Stimulated activated effector memory CD8-positive, alpha-beta T cell treated with anti-CD3 and anti-CD28 coated beads, Interleukin-12 subunit alpha, Interleukin-12 subunit beta, amount 100 ng/mL, for 72 hours (primary cell): Measurements from ENCODE around the gene WNT9A.

ENCODE experiments used
- ATAC-seq: fragments of 150-1000 bp; cut with Tn5 transposase; 2 replicates; pipeline ENCODE4 v1.10.0; 2021
- DNase-seq, 2 donors: peaks; one replicate each; pipeline ENCODE4 v3.0.0; 2021 to 2022; ENCODE audit warnings: low spot score in 2 of 2
- H3K27ac Mint-ChIP-seq: one replicate; pipeline ENCODE4 v1.8.0; 2022; ENCODE audit warnings: mild to moderate bottlenecking, mixed read lengths
- H3K36me3 Mint-ChIP-seq: one replicate; pipeline ENCODE4 v1.8.0; 2022; ENCODE audit warnings: mild to moderate bottlenecking, mixed read lengths
- H3K4me1 Mint-ChIP-seq: one replicate; pipeline ENCODE4 v1.8.0; 2022; ENCODE audit warnings: mixed read lengths
- H3K4me3 Mint-ChIP-seq: one replicate; pipeline ENCODE4 v1.8.0; 2022; ENCODE audit warnings: mild to moderate bottlenecking, mixed read lengths
- H3K9me3 Mint-ChIP-seq: one replicate; pipeline ENCODE4 v1.8.0; 2022; ENCODE audit warnings: mixed read lengths

WNT9A gene

DNA sequence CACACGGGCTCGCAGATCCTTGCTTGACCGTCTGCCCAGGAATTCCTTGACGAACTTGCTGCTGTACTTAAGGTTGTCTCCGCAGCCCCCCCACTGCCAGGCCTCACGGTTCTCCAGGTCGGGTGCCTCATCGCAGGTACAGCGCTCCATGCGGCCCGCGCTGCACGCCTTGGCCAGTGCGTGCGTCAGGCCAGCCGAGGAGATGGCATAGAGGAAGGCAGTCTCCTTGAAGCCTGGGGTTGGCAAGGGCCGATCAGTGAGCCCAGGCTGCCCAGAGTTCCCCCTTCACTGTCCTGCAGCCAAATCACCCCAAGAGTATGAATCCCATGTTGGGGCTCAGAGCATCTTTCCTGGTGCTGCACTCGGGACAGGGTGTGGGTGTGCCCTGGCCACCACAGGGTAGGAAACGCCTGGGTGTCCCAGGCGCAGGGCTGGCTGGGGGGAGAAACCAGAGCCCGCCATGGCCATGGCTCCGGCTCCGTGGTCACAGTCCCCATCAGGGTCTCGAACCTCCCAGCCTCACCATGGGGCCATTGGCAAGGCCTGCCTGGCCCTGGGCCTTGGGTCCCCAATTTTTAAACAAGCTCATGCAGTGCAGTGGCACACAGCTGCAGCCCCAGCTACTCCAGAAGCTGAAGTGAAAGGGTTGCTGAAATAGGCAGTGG is 23.4 kb downstream of the WNT9A start:
- DNase-seq, result no peak
- no peak overlapping the region for H3K27ac Mint-ChIP-seq
- no peaks in the 10 kb centered on the region for H3K9me3 Mint-ChIP-seq
- H3K4me1 Mint-ChIP-seq, result no peaks in the 10 kb centered on the region
- ATAC-seq, result no peak
- H3K4me3 Mint-ChIP-seq, result no peak overlapping the region
- no peaks in the 10 kb centered on the region for H3K36me3 Mint-ChIP-seq

DNA sequence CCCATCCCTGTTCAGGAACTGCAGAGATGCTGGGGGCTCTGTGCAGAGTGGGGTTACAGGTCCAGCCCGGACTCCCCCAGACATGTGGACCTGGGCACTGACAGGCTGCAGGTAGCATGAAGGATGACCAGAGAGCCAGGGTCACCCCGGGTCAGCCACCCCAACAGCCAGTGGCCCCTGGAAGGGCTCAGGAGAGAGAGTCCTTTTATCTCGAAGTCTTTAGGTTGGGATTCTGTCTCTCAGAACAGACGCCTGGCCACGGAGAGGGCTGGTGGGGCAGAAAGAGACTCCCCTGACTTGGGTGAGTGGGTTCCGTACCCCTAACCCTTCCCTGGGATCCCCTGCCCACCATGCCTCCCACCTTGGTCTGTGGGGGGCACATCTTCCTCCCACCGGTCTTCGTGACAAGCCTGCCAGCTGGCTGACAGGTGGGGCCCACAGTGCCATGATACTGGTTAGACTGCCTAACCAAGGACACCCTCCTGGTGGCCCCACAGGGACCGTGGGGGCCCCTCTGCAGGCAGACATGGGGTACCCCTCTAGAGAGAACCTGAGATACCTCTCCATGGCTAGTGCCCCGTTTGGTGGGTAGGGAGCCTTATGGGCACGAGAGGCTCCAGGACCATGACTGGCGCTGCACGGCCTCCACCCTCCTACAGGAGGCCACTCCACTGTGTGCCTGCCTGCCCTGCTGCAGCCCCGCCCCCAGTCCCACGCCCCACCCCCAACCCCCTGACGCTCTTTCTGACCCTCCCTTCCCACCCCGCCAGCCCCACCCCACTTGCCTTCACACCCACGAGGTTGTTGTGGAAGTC is 24.2 kb downstream of the WNT9A start:
- Mint-ChIP-seq H3K36me3 (no peaks in the 10 kb centered on the region), H3K27ac (no peak overlapping the region), H3K4me1 (no peaks in the 10 kb centered on the region), H3K4me3 (no peak overlapping the region), H3K9me3 (no peaks in the 10 kb centered on the region)
- ATAC-seq (no peak), DNase-seq (no peak)

GRCh38 chr1:227922501-227923352 is 25.0 kb downstream of the WNT9A start:
- Mint-ChIP-seq H3K4me3 (no peak overlapping the region), H3K4me1 (no peaks in the 10 kb centered on the region), H3K36me3 (no peaks in the 10 kb centered on the region), H3K27ac (no peak overlapping the region), H3K9me3 (no peaks in the 10 kb centered on the region)
- ATAC-seq (no peak), DNase-seq (no peak)

GRCh38 chr1:227921461-227922185 is 26.1 kb downstream of the WNT9A start:
- H3K4me1 Mint-ChIP-seq, result no peaks in the 10 kb centered on the region
- H3K9me3 Mint-ChIP-seq, result no peaks in the 10 kb centered on the region
- H3K4me3 Mint-ChIP-seq, result no peak overlapping the region
- no peak for DNase-seq
- H3K27ac Mint-ChIP-seq, result no peak overlapping the region
- ATAC-seq, result no peak
- H3K36me3 Mint-ChIP-seq, result no peaks in the 10 kb centered on the region

GRCh38 chr1:227920896-227921295 is 26.8 kb downstream of the WNT9A start:
- H3K36me3 Mint-ChIP-seq, result no peaks in the 10 kb centered on the region
- no peak overlapping the region for H3K4me3 Mint-ChIP-seq
- ATAC-seq, result no peak
- no peaks in the 10 kb centered on the region for H3K9me3 Mint-ChIP-seq
- no peaks in the 10 kb centered on the region for H3K4me1 Mint-ChIP-seq
- H3K27ac Mint-ChIP-seq, result no peak overlapping the region
- no peak for DNase-seq

DNA sequence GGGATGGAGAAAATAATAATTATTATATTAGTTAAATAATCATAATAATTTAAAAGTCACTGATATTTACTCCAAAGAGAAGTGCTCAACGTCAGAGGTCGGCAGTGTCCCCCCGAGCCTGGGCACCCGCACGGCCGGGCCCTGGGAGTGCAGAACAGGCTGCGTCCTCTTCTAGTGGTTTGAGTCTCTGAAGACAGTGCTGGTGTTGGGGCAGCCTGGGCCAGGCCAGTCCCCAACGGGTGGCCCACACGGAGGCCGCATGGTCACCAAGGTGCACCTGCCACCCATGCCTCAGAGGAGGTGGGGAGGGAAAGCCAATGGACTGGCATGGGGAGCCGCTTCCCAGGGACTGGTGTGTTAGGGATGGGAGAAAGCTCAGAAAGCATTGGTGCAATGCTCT is 27.3 kb downstream of the WNT9A start:
- no peaks in the 10 kb centered on the region for H3K36me3 Mint-ChIP-seq
- DNase-seq, result no peak
- ATAC-seq, result no peak
- no peaks in the 10 kb centered on the region for H3K4me1 Mint-ChIP-seq
- no peak overlapping the region for H3K27ac Mint-ChIP-seq
- H3K4me3 Mint-ChIP-seq, result no peak overlapping the region
- no peaks in the 10 kb centered on the region for H3K9me3 Mint-ChIP-seq

GRCh38 chr1:227919906-227920305 is 27.8 kb downstream of the WNT9A start:
- ATAC-seq (no peak), DNase-seq (no peak)
- no peaks in the 10 kb centered on the region for H3K9me3 Mint-ChIP-seq
- H3K27ac Mint-ChIP-seq, result no peak overlapping the region
- H3K4me1 Mint-ChIP-seq, result no peaks in the 10 kb centered on the region
- H3K4me3 Mint-ChIP-seq, result no peak overlapping the region
- H3K36me3 Mint-ChIP-seq, result no peaks in the 10 kb centered on the region

DNA sequence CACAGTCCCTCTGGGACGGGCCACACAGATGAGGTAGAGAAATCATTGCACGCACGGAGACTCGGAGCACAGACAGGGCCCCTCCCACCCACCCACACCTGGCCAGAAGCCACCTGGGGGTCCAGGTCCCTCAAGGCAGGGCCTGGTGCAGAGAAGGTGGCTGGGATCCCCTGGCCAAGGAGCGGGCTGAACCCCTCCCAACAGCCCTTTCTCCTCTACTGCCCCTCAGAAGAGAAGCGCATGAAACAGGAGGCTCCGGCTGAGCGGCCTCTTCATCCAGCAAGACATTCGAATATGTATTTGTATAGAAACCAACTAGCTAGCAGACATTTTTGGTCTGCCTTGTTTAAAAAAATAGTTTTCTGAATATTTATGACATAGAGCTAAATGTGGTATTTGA is 29.0 kb downstream of the WNT9A start:
- Mint-ChIP-seq H3K36me3 (no peaks in the 10 kb centered on the region), H3K27ac (no peak overlapping the region), H3K9me3 (no peaks in the 10 kb centered on the region), H3K4me3 (no peak overlapping the region), H3K4me1 (no peaks in the 10 kb centered on the region)
- DNase-seq, result no peak
- no peak for ATAC-seq

- H3K36me3 Mint-ChIP-seq, result no peaks in the 10 kb centered on the region
- H3K27ac Mint-ChIP-seq, result peak overlapping the region; percentile 29
- H3K4me3 Mint-ChIP-seq, result no peak overlapping the region
- ATAC-seq, result no peak
- DNase-seq, result no peak
- H3K4me1 Mint-ChIP-seq, result no peaks in the 10 kb centered on the region
- no peaks in the 10 kb centered on the region for H3K9me3 Mint-ChIP-seq
Observed at GRCh38 chr1:227918083-227918700, 29.5 kb downstream of the WNT9A start.

DNA sequence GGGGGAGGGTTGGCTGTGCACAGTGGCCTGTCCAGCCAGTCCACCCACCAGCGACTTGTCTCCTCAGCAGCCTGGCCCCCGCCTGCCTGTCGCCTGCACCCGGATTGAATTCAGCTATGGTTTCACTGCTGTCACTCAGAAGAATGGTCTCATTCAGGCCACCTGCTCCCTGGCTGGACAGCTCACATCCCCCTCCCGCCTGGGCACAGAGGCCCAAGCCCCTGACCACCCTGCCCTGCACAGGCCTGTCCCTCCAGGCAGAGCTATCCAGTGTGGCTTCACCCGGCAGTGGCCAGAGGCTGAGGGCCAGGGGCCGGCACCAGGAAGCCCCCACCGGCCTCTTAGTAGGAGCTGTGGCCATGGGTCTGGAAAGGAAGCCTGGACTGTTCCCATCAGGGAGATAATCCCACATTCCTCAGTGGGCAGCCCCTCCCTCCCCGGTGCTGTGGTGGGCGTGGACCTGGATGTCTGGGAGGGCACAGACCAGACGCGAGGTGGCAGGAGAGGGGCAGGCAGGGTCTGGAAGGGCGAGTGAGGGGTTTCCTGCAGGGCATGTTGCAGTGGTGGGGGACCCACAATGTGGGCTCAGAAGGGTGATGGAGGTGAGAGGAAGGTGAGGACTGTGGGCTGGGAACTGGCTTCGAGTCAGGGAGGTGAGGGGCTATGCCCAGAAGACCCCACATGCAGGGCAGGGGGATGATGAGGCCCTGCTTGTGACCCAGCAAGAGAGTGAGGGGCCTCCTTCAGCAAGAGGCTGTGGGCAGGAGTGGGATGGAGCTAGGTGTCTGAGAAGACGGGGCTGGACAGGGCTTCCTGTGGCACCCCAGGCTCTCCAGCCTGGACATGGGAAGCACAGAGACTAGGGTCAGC is 30.4 kb downstream of the WNT9A start:
- H3K27ac Mint-ChIP-seq, result peak overlapping the region; percentile 29
- H3K4me3 Mint-ChIP-seq, result no peak overlapping the region
- H3K9me3 Mint-ChIP-seq, result no peaks in the 10 kb centered on the region
- no peaks in the 10 kb centered on the region for H3K4me1 Mint-ChIP-seq
- H3K36me3 Mint-ChIP-seq, result no peaks in the 10 kb centered on the region
- ATAC-seq (no peak), DNase-seq (no peak)

DNA sequence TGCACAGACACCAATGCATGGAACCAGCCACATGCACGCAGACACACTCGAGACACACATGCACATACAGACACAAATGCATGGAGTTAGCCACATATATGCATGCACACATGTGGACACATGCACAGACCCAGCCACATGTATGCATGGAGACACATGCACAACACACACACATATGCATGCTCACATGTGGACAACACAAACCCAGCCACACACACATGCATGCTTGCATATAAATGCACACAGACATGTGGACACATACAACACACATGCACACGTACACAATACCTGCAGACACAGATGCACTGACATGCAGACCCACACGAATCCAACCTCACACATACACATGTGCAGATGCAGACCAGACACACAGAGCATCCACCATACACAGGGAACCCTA is 31.1 kb downstream of the WNT9A start:
- Mint-ChIP-seq H3K9me3 (no peaks in the 10 kb centered on the region), H3K27ac (no peak overlapping the region), H3K4me3 (no peak overlapping the region), H3K4me1 (no peaks in the 10 kb centered on the region), H3K36me3 (no peaks in the 10 kb centered on the region)
- DNase-seq (no peak), ATAC-seq (no peak)

DNA sequence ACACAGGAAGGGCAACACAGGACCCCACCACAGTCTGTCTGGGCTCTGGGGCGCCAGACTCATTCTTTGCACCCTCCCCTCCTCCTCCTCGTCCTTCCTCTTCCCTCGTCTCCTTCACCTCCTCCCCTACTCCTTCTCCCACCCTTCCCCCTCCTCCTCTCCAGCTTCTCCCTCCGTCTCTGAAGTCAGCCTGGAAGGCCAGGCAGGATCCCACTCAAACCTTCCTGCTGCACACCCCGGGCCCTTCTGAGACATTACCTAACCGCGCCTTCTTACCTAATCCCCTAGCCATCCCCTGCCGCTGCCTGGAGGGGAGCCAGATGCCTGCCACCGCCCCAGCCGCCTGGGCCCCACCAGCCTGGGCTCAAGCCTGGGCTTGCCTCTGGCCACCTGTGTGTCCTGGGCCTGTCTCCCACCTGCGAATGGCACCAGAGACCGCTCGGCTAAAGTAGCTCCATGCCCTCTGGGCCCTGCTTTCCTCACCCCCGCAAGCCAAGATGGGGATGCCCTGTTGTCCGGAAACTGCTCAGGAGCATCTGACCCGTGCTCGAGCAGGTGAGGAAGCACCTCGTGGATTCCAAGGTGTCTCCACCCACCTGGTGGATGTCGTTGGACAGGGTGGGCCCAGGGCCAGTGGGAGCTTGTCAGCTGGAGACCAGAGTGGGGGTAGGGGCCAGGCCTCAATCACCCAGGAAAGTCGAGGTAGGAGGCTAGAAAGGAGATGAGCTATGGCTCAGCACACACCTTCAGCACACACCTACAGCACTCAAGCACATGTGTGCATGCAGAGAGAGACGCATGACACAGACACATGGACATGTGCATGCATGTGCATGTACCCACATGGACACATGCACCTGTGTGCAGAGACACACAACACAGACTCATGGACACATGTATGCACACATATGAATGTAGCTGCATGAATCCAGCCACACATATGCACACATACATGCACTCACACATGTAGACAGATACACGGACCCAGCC is 31.9 kb downstream of the WNT9A start:
- DNase-seq (no peak), ATAC-seq (no peak)
- Mint-ChIP-seq H3K36me3 (no peaks in the 10 kb centered on the region), H3K9me3 (no peaks in the 10 kb centered on the region), H3K4me1 (no peaks in the 10 kb centered on the region), H3K27ac (no peak overlapping the region), H3K4me3 (no peak overlapping the region)
